A549 (cell line): ENCODE data around the gene PTK7.

ENCODE experiments used
- CTCF ChIP-seq: fragments of >200 bp; sonication (Bioruptor Twin); formaldehyde crosslinking; IDR thresholded peaks from 3 replicates; pipeline ENCODE4 v1.5.1; 2016
- POLR2AphosphoS2 ChIP-seq: conservative IDR thresholded peaks from 2 replicates; pipeline ENCODE4 v1.6.1; 2012; ENCODE audit warnings: low read length, improper control_type of control experiment, inconsistent platforms
- RFX5 ChIP-seq: fragments of 450-650 bp; IDR thresholded peaks from 2 replicates; pipeline ENCODE4 v1.7.1; 2014; ENCODE audit warnings: antibody characterized with exemption, mild to moderate bottlenecking, moderate library complexity

- TF ChIP-seq RFX5 (no peak), POLR2AphosphoS2 (no peak), CTCF (no peak)
Observed at GRCh38 chr6:43207286-43207685, 131.2 kb downstream of the PTK7 start.
